Lower leg skin (tissue), 4 donors: ENCODE measurements around the gene GSN. TPM values are rescaled to one million over a fixed set of nuclear protein-coding genes. Genes with fewer than 3 reads are reported as not detected.

Experiments
- DNase-seq, 2 donors: peaks; one replicate each; pipeline ENCODE4 v3.0.0-alpha.2; 2019; ENCODE audit warnings: low spot score in 2 of 2
- H3K4me3 ChIP-seq: fragments of 200-600 bp; sonication (generic); 2 replicates; pipeline ENCODE4 v1.5.1; 2017; ENCODE audit warnings: mild to moderate bottlenecking, low read depth; ENCODE audit not compliant: poor library complexity, severe bottlenecking
- CTCF ChIP-seq, 3 donors: fragments of 450-650 bp; IDR thresholded peaks; one replicate each; pipeline ENCODE4 v1.5.1; 2016; ENCODE audit warnings: antibody characterized with exemption in 3 of 3, mild to moderate bottlenecking in 3 of 3, moderate library complexity in 2 of 3
- POLR2A ChIP-seq, 2 donors: fragments of 450-650 bp; IDR thresholded peaks; one replicate each; pipeline ENCODE4 v1.6.1; 2016 to 2017; ENCODE audit warnings: antibody characterized with exemption in 2 of 2, mild to moderate bottlenecking in 1 of 2, moderate library complexity in 1 of 2
- WGBS, 2 donors: methylation state at CpG; one replicate each; pipeline ENCODE4 v1.1.5; 2018; 5-methylcytosine and 5-hydroxymethylcytosine counted together
- intact Hi-C: fragments of 100-400 bp; cut with DNase I; formaldehyde crosslinking; loops from one replicate; pipeline ENCODE4 v1.15.0; 2023; ENCODE audit warnings: low total_unique reads
- total RNA-seq, 4 donors: library from RNA; depleted of rRNA; stranded (reverse); fragments of >200 nt; gene quantifications; one replicate each; pipeline ENCODE4 v1.1.0, GENCODE V29; 2016

The GSN gene
- total RNA-seq, 4 donors from 2014 or later = 835 to 2,031 (median 1,042) TPM

GRCh38 chr9:121309171-121309570, 41.2 kb downstream of the GSN start:
- DNase-seq = no peak
- WGBS, 2 donors = 84 to 96% methylated on average over 6 of the region's 6 CpGs
- intact Hi-C loops = no loop called here
- no peak overlapping the region for H3K4me3 ChIP-seq
- TF ChIP-seq POLR2A (IDR thresholded peaks at IDR 0.05) = no peak
- TF ChIP-seq CTCF (IDR thresholded peaks at IDR 0.05) = no peak

GRCh38 chr9:121309833-121310425, 42.0 kb downstream of the GSN start:
- no peak for TF ChIP-seq CTCF (IDR thresholded peaks at IDR 0.05)
- DNase-seq = no peak
- WGBS, 2 donors = 95% methylated on average over 7 of the region's 7 CpGs
- intact Hi-C loops = loop anchor here (10.0 kb wide), 1 partner anchor 95 kb away; no protein-coding TSS in a partner anchor
- H3K4me3 ChIP-seq = no peak overlapping the region

- WGBS, 2 donors = 79 to 83% methylated on average over 9 of the region's 9 CpGs
- DNase-seq = no peak
- intact Hi-C loops = loop anchor here (10.0 kb wide), 1 partner anchor 96 kb away; no protein-coding TSS in a partner anchor
These were observed 42.6 kb downstream of the GSN start for GRCh38 chr9:121310571-121310970.

GRCh38 chr9:121312169-121312568, 44.2 kb downstream of the GSN start:
- H3K4me3 ChIP-seq = no peak overlapping the region
- no peak for DNase-seq
- TF ChIP-seq POLR2A (IDR thresholded peaks at IDR 0.05) = no peak
- TF ChIP-seq CTCF (IDR thresholded peaks at IDR 0.05) = no peak
- 83 to 86% methylated on average over 15 to 17 of the region's 17 CpGs for WGBS, 2 donors
- intact Hi-C loops = loop anchor here (10.0 kb wide), 1 partner anchor 97 kb away; no protein-coding TSS in a partner anchor

More at GRCh38 chr9:121310571-121310970, 42.6 kb downstream of the GSN start:
- H3K4me3 ChIP-seq = no peak overlapping the region
- TF ChIP-seq CTCF (IDR thresholded peaks at IDR 0.05) = no peak
- TF ChIP-seq POLR2A (IDR thresholded peaks at IDR 0.05) = no peak

- intact Hi-C loops = loop anchor here (10.0 kb wide), 1 partner anchor 99 kb away; no protein-coding TSS in a partner anchor
- 96 to 98% methylated on average over 10 of the region's 10 CpGs for WGBS, 2 donors
- no peak for DNase-seq
- no peak overlapping the region for H3K4me3 ChIP-seq
- TF ChIP-seq POLR2A (IDR thresholded peaks at IDR 0.05) (no peak), CTCF (IDR thresholded peaks at IDR 0.05) (no peak)
These were observed 45.6 kb downstream of the GSN start for GRCh38 chr9:121313458-121314152.
